GM21367 (cell line): Measurements from ENCODE around the gene GALK2.
"Not testable (repeated sequence)": the region's sequence is repeated elsewhere in the genome, so short reads cannot be mapped to it uniquely, and the experiment has no call there.

ENCODE experiments used
- ATAC-seq: cut with Tn5 transposase; IDR thresholded peaks from one replicate; pipeline ENCODE4 v1.9.1; 2021; ENCODE audit not compliant: unreplicated experiment

Gene GALK2

DNA sequence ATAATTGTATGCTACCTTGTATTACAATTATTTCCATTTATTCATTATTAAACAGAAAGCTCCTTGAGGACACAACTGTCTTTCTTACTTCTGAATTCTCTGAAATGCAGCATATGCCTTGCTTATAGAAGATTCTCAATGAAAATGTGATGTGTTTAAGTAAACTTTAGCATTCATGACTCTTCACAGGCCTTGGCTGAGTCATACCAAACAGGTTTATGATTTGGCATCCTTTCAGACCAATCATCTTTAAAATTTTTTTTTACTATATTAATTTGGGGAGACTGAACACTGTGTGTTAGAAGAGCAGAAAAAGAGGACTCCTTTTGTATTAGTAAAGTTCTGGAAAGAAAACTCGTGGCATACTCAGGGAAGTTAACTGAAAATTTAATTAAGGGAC lies 6.4 kb upstream of the GALK2 start:
- no peak for ATAC-seq

GRCh38 chr15:49164865-49165264 lies 5.2 kb upstream of the GALK2 start:
- ATAC-seq, result no peak

DNA sequence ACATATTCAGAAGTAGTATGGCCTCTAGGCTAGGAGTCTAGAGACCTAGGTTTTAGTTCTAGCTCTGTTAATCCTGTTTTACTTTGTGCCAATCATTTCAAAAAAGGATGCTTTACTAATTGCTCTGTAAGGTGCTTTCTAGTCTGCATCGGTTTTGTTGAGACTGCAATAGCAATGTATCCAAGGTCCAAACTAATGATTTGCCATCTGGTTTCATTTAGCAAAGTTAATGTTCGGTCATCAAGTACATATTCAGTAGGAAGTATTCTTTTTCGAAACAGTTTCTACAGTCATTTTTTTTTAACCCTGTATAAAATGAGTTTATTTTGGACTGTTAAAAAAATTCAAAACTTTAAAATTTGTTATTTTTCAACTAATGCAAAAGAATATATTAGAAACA lies 2.0 kb upstream of the GALK2 start:
- no peak for ATAC-seq

DNA sequence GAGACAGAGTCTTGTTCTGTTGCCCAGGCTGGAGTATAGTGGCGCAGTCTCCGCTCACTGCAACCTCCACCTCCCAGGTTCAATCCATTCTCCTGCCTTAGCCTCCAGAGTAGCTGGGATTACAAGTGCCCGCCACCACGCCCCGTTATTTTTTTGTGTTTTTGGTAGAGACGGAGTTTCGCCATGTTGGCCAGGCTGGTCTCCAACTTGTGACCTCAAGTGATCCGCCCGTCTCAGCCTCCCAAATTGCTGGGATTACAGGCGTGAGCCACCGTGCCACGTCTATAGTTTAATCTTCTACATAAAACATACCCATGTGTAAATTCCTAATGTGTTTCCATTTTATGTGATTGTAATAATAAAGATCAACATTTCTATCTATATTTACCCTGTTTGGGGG lies 1.7 kb downstream of the GALK2 start:
- ATAC-seq, result no peak

GRCh38 chr15:49174902-49175301 lies 4.9 kb downstream of the GALK2 start:
- ATAC-seq, result no peak

DNA sequence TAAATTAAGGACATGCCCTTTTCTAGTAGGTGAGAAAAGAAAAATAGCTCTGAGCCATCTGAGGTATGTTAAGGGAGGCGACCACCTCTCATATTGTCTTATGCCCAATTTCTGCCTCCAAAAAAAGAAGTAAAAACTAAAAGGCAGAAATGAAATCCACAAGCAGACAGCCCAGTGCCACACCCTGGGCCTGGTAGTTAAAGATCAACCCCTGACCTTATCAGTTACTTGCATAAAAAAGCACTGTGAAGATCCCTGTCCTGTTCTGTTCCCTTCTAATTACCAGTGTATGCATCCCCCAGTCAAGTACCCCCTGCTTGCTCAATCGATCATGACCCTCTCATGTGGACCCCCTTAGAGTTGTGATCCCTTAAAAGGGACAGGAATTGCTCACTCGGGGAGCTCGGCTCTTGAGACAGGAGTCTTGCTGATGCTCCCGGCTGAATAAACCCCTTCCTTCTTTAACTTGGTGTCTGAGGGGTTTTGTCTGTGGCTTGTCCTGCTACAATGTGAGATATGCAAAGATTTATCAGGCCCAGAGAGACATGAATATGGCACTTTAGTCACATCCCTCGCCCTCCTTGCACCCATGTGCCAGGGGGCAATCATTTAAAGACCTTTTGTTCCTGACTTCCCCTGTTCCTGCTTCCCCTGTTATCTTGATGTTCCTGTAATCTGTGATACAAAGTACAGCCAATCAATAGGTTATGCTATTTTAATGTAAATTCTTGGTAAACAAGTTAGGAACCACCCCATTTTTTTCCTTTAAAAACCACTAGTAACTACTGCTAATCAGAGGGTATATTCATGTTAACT lies 5.7 kb downstream of the GALK2 start:
- not testable (repeated sequence) for ATAC-seq

- ATAC-seq, result no peak
Measured at GRCh38 chr15:49178497-49178896, 8.4 kb downstream of the GALK2 start.

DNA sequence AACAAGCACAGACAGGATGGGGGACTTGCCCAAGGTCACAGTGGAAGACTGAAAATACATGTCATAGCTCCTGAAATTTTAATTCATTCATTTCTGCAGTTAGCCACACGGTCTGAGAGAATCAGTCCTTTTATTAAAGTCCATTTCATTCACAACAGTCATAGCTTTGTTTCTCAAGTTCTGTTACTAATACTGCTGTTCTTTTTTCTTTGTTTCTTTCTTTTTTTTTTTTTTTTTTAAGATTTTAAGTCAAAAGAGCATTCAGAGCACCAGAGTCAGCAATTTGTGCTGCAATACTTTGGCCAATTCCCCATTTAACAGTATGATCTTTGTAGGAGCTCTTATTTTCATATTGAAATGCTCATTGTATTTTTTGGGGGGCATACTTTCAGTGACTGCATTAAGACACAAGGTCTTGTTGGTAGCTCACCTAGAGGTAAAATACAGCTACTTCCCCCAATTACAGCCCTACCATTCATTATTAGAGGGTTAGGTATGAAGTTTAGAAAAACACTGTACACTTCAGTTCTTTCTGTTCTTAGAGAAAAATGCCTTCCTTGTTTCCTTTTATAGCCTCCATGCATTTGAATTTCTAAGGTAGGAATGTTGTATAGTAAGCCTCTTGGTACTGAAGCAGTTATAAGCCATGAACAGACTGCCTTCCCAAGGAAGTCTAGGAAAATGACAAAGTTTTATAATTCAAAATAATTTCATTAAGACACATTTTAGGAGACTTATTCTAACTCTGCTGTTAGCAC lies 9.6 kb downstream of the GALK2 start:
- ATAC-seq, result no peak

DNA sequence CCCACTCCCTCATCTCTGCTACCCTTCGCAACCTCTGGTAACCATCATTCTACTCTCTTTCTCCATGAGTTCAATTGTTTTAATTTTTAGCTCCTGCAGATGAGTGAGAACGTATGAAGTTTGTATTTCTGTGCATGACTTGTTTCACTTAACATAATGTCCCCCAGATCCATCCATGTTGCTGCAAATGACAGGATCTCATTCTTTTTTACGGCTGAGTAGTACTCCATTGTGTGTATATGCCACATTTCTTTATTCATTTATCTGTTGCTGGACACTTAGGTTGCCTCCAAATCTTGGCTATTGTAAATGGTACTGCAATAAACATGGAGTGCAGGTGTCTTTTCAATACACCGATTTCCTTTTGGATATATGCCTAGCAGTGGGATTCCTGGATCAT lies 12.1 kb downstream of the GALK2 start:
- ATAC-seq, result no peak

DNA sequence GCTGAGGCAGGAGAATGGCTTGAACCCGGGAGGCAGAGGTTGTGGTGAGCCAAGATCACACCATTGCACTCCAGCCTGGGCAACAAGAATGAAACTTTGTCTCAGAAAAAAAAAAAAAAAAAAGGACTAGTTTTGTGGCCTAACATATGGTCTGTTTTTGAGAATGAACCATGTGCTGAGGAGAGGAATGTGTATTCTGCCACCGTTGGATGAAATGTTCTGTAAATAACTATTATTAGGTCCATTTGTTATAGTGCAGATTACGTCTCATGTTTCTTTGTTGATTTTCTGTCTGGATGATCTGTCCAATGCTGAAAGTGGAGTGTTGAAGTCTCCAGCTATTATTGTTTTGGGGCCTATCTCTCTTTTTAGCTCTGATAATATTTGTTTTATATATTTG lies 13.7 kb downstream of the GALK2 start:
- ATAC-seq, result not testable (repeated sequence)

GRCh38 chr15:49185473-49185872 lies 15.4 kb downstream of the GALK2 start:
- ATAC-seq, result no peak

GRCh38 chr15:49187549-49188245 lies 17.6 kb downstream of the GALK2 start:
- ATAC-seq, result no peak

DNA sequence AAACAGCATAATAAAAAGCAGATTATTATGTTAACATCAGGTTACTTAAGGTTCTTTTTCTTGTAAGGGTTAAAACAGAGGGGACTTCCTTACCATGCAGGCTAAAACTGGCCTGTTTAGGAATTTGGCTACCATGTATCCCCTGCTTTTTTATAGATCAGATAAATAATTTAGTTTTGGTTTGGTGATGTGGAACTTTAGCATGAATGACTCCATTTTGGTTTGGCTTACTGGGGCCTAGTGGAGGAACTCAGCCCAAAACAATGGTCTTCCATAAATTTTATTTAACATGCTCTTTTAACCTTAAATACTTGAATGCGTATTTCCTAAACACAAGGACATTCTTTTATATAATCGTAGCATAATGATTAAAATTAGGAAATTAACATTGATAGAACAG lies 18.9 kb downstream of the GALK2 start:
- ATAC-seq, result no peak

- ATAC-seq, result no peak
Measured at GRCh38 chr15:49189631-49190030, 19.6 kb downstream of the GALK2 start.

- ATAC-seq, result no peak
Measured at GRCh38 chr15:49190586-49190985, 20.5 kb downstream of the GALK2 start.

GRCh38 chr15:49191892-49192291 lies 21.8 kb downstream of the GALK2 start:
- ATAC-seq, result no peak

DNA sequence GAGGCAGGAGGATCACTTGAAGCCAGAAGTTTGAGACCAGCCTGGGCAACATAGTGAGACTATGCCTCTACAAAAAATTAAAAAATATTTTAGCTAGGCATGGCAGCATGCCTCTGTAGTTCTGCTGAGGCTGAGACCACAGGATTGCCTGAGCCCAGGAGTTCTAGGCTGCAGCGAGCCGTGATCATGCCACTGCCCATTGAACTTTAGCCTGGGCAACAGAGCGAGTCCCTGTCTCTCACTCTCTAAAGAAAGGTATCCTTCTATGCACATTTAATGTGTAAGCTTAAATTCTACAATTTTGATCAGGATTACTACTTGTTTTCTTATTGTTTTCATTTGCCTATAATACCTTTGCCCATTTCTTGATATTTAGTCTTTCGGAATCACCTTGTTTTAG lies 26.8 kb downstream of the GALK2 start:
- no peak for ATAC-seq

DNA sequence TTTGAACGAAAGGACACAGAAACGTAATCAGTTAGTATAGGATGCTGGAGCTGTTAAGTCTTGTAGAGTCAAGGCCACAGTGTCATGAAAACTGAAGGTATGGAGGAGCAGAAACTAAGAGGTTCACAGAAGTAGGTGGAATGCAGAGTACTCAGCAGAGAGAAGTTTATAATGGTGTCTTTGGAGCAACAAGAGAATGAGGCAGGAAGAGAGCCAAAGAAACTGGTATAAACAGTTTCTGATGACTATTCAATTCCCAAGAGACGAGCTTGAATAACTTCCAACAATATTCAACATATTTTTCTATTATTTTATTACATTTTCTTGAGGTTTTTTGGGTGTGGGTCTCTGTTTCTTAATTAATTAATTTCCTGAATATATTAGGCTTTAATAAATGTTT lies 29.6 kb downstream of the GALK2 start:
- no peak for ATAC-seq

DNA sequence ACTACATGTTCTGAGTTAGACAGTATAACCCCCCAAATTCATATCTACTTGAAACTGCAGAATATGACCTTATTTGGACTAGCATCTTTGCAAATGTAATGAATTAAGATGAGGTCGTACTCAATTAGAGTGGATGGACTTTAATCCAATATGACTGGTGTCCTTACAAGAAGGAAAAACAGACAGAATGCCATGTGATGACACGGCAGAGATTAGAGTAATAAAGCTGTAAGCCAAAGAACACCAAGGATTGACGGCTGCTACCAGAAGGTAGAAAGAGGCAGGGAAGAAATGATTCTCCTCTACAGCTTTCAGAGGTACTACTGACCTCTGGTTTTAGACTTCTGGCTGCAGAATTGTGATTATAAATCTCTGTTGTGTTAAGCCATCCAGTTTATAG lies 30.3 kb downstream of the GALK2 start:
- no peak for ATAC-seq

- not testable (repeated sequence) for ATAC-seq
Measured at GRCh38 chr15:49208102-49208501, 38.1 kb downstream of the GALK2 start.

DNA sequence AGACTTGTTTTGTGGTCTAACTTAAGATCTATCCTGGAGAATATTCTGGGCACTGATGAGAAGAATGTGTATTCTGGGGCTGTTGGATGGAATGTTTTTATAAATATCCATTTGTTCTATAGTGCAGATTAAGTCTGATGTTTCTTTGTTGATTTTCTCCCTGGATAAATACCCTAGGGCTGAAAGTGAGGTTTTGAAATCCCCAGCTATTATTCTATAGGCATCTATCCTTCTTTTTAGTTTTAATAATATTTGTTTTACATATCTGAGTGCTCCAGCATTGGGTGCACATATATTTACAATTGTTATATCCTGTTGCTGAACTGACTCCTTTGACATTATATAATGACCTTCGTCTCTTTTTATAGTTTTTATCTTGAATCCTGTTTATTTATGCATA lies 42.9 kb downstream of the GALK2 start:
- no peak for ATAC-seq
